Epithelial cell of alveolus of lung (primary cell): ENCODE measurements around the gene VPS25. TPM values are rescaled to one million over a fixed set of nuclear protein-coding genes. Genes with fewer than 3 reads are reported as not detected.

Source experiments
- total RNA-seq: library from RNA; depleted of rRNA; stranded (reverse); fragments of >200 nt; gene quantifications from 2 replicates; pipeline ENCODE4 v1.2.1, GENCODE V29; 2015

VPS25 gene
- total RNA-seq, result 89.2 and 114 TPM in 2 replicates

DNA sequence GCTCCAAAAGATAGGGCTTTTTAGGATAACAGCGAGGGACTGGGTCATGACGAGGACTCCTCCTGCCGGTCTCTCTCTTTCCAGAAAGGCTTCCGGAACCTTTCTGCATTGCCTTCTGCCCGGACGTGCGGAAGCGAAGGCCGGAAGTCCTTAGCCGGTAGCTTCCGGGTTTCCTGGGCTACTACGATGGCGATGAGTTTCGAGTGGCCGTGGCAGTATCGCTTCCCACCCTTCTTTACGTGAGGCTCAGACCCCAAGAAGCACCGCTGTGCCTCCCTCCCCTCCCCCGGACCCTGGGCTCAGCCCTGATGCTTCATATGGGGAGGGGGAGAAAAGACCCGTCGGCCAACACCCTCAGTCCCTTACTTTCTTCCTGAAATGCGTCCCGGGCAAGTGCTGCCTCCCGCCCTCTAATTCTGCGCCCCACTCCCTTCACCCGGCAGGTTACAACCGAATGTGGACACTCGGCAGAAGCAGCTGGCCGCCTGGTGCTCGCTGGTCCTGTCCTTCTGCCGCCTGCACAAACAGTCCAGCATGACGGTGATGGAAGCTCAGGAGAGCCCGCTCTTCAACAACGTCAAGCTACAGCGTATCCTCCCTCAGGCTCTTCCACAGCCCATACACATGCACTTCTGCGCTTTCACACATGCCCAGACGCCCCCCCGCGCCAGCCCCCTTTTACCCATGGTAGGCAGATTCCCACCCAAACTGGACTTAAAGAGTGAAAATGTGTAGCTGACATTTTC lies at the start of gene VPS25:
Gene VPS25, plus strand, starts transcription at position 160 of the 746 bp plus-strand sequence. Its CDS starts 27 bp downstream, at position 187.

GRCh38 chr17:42744806-42745617 lies 28.2 kb upstream of the VPS25 start, which contains the start of gene EZH1:
TSS of gene EZH1 (minus strand) at chr17:42745040. CDS start at chr17:42728941, 16,099 bp downstream.

DNA sequence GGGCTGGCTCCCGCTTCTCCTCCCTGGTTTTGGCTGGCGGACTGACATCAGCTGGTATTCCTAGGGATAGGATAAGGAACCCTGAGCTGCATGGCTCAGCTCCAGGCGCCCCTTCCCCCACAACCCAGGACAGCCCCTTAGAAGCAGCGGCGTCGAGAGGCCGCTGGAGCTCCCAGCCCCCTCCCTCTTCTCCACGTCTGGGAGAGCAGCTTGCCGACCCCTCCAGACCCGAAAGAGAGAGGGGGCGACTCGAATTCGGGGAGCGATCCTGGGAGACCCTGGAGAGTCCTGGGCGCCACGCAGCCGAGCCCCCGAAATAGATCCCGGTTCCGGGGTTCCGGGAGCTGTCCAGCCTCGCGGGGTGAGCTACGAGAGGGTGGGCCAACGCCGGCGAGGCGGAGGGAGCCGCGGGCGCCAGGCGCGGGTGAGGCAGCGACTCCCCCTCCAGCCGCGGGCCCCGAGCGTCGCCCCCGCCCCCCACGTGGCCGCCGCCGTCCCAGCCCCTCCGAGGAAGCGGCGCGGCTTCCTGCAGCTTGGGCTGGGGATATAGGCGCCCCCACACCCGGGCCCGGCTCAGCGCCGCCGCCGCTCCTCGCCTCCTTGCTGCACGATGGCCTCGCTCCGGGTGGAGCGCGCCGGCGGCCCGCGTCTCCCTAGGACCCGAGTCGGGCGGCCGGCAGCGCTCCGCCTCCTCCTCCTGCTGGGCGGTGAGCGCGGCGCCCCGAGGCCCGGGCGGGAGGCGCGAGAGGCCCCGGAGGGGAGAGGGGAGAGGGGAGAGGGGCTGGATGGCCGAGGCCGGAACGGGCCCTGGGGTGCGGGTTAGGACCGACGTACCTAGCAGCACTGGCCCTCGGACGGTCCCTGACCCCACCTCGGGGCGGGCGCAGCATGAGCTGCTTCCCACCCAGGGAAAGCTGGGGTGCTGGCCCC lies 12.3 kb upstream of the VPS25 start, which contains the start of gene RAMP2:
Gene RAMP2, plus strand, starts transcription at position 576 of the 930 bp plus-strand sequence. Its CDS starts 35 bp downstream, at position 611.

DNA sequence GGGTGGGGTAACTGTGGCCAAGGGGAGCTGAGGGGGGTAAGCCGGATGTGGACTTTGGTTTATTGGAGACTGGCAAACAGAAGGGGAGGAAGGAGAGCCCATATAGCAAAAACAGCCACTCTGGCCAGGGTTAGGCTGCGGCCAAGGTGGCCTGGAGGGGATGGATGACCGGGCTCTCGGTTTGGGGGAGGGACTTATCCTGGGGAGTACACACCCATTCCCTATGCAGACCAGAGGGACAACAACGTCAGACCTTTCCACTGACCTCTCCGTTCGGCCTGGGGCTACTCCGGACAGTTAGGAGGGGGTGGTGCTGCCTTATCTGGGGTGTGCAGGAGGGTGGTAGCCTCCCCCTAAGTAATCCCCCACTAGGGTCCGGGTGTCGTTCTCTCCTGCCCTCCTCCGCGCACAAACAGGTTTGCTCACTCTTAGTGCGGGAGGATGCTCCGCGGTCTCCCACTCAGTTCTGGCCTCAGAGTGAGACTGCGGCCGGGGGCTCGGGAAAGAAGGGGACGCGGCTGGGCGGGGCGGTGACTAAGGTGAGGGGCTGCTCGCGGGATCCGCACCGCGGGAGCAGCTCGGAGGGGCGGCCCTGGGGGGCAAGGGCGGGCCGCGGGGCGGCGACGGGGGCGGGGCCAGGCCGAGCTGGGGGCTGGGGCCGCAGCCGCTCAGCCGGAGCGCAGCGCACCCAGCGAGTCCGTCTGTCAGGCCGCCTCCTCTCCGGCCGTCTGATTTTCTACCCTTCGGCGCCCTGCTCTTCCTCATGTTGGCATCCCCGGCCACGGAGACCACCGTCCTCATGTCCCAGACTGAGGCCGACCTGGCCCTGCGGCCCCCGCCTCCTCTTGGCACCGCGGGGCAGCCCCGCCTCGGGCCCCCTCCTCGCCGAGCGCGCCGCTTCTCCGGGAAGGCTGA lies 6.9 kb downstream of the VPS25 start, which contains the start of gene WNK4:
Gene WNK4, plus strand, starts transcription at position 675 of the 915 bp plus-strand sequence. Its CDS starts 89 bp downstream, at position 764.

GRCh38 chr17:42798383-42799380 lies 25.4 kb downstream of the VPS25 start, which contains the start of the genes CNTD1 and COA3:
TSS of gene CNTD1 (plus strand) at chr17:42798861. CDS start at chr17:42799068, 207 bp downstream.
TSS of gene COA3 (minus strand) at chr17:42798704. CDS start at chr17:42798681, 23 bp downstream.

Other genes with a start within 250 kb of the VPS25 start
- 55.0 and 60.8 TPM in 2 replicates for gene NAGLU, start 237.2 kb upstream of the VPS25 start, total RNA-seq
- 0.48 and 11.4 TPM in 2 replicates for gene HSD17B1, start 220.5 kb upstream of the VPS25 start, total RNA-seq
- 31.4 and 41.8 TPM in 2 replicates for gene COASY, start 211.3 kb upstream of the VPS25 start, total RNA-seq
- gene MLX, start 206.3 kb upstream of the VPS25 start, total RNA-seq, result 27.5 and 31.4 TPM in 2 replicates
- gene PSMC3IP, start 195.7 kb upstream of the VPS25 start, total RNA-seq, result 5.5 and 7.6 TPM in 2 replicates
- 46.6 and 52.0 TPM in 2 replicates for gene RETREG3, start 164.1 kb upstream of the VPS25 start, total RNA-seq
- 35.1 and 68.0 TPM in 2 replicates for gene TUBG1, start 163.8 kb upstream of the VPS25 start, total RNA-seq
- 5.0 and 24.8 TPM in 2 replicates for gene TUBG2, start 114.2 kb upstream of the VPS25 start, total RNA-seq
- 10.2 and 30.8 TPM in 2 replicates for gene PLEKHH3, start 96.5 kb upstream of the VPS25 start, total RNA-seq
- gene CCR10, start 91.6 kb upstream of the VPS25 start, total RNA-seq, result 2.0 and 3.0 TPM in 2 replicates
- gene CNTNAP1, start 90.9 kb upstream of the VPS25 start, total RNA-seq, result 18.4 and 37.0 TPM in 2 replicates
- 5.3 and 8.7 TPM in 2 replicates for gene EZH1, start 28.4 kb upstream of the VPS25 start, total RNA-seq
- gene RAMP2, start 12.2 kb upstream of the VPS25 start, total RNA-seq, result 0.78 TPM in 1 of 2 replicates, not detected in the other
- 0.32 and 0.39 TPM in 2 replicates for gene WNK4, start 7.2 kb downstream of the VPS25 start, total RNA-seq
- 66.1 and 67.1 TPM in 2 replicates for gene COA3, start 25.3 kb downstream of the VPS25 start, total RNA-seq
- gene CNTD1, start 25.4 kb downstream of the VPS25 start, total RNA-seq, result not detected in 2 replicates
- gene BECN1, start 50.8 kb downstream of the VPS25 start, total RNA-seq, result 69.4 and 110 TPM in 2 replicates
- 57.6 and 88.3 TPM in 2 replicates for gene PSME3, start 59.9 kb downstream of the VPS25 start, total RNA-seq
- 0.26 and 0.72 TPM in 2 replicates for gene AOC2, start 71.1 kb downstream of the VPS25 start, total RNA-seq
- gene AOC3, start 77.8 kb downstream of the VPS25 start, total RNA-seq, result 0.13 and 1.5 TPM in 2 replicates
- gene G6PC1, start 127.3 kb downstream of the VPS25 start, total RNA-seq, result not detected in 2 replicates
- gene AARSD1, start 191.0 kb downstream of the VPS25 start, total RNA-seq, result 22.0 and 28.8 TPM in 2 replicates
- gene PTGES3L, start 206.6 kb downstream of the VPS25 start, total RNA-seq, result 0.52 TPM in 1 of 2 replicates, not detected in the other
- 7.9 and 9.5 TPM in 2 replicates for gene RUNDC1, start 207.1 kb downstream of the VPS25 start, total RNA-seq
- 1,977 and 2,082 TPM in 2 replicates for gene RPL27, start 225.0 kb downstream of the VPS25 start, total RNA-seq
- gene IFI35, start 233.3 kb downstream of the VPS25 start, total RNA-seq, result 15.1 and 42.8 TPM in 2 replicates
- gene VAT1, start 248.9 kb downstream of the VPS25 start, total RNA-seq, result 87.4 and 267 TPM in 2 replicates